Stimulated activated CD8-positive, alpha-beta memory T cell treated with anti-CD3 and anti-CD28 coated beads, Interleukin-15, amount 100 ng/mL, for 24 hours (primary cell): Measurements from ENCODE around the gene RPH3AL.
"Not testable (repeated sequence)": the region's sequence is repeated elsewhere in the genome, so short reads cannot be mapped to it uniquely, and the experiment has no call there.

Experiments used
- DNase-seq: peaks from one replicate; pipeline ENCODE4 v3.0.0-alpha.2; 2020; ENCODE audit warnings: low read depth

RPH3AL gene

GRCh38 chr17:379531-380465, 27.2 kb upstream of the RPH3AL start:
- no peak for DNase-seq

- DNase-seq, result no peak
Measured at GRCh38 chr17:378068-378467, 25.5 kb upstream of the RPH3AL start.

GRCh38 chr17:376936-377863, 24.6 kb upstream of the RPH3AL start:
- no peak for DNase-seq

- DNase-seq, result no peak
Measured at GRCh38 chr17:373613-374230, 21.1 kb upstream of the RPH3AL start.

GRCh38 chr17:372157-373152, 19.8 kb upstream of the RPH3AL start:
- no peak for DNase-seq

- no peak for DNase-seq
Measured at GRCh38 chr17:371583-371982, 19.0 kb upstream of the RPH3AL start.

- DNase-seq, result not testable (repeated sequence)
Measured at GRCh38 chr17:367656-368055, 15.0 kb upstream of the RPH3AL start.

GRCh38 chr17:366657-367615, 14.3 kb upstream of the RPH3AL start:
- not testable (repeated sequence) for DNase-seq

GRCh38 chr17:364766-365165, 12.2 kb upstream of the RPH3AL start:
- DNase-seq, result no peak

- no peak for DNase-seq
Measured at GRCh38 chr17:364308-364707, 11.7 kb upstream of the RPH3AL start.

GRCh38 chr17:362721-363120, 10.1 kb upstream of the RPH3AL start:
- DNase-seq, result no peak

- no peak for DNase-seq
Measured at GRCh38 chr17:360092-360750, 7.6 kb upstream of the RPH3AL start.

- DNase-seq, result no peak
Measured at GRCh38 chr17:358491-359151, 6.0 kb upstream of the RPH3AL start.

- DNase-seq, result no peak
Measured at GRCh38 chr17:357644-358043, 5.0 kb upstream of the RPH3AL start.

- no peak for DNase-seq
Measured at GRCh38 chr17:356671-357434, 4.2 kb upstream of the RPH3AL start.

- no peak for DNase-seq
Measured at GRCh38 chr17:354651-355556, 2.3 kb upstream of the RPH3AL start.

- no peak for DNase-seq
Measured at GRCh38 chr17:353838-354234, 1.2 kb upstream of the RPH3AL start.
